WTC11 (cell line): ENCODE data around the gene LPGAT1. TPM values are rescaled to one million over a fixed set of nuclear protein-coding genes. Genes with fewer than 3 reads are reported as not detected.

Source experiments
- ATAC-seq: fragments of 200-7000 bp; cut with Tn5 transposase; 2 replicates; pipeline ENCODE4 v1.10.0; 2021; ENCODE audit warnings: mild to moderate bottlenecking, moderate library complexity
- CTCF ChIA-PET: fragments of 300-600 bp; sonication (Branson Sonifier 250); formaldehyde crosslinking; loops from one replicate; lab custom pipeline; 2021; ENCODE audit warnings: antibody characterized with exemption; lab: Charles Lee
- POLR2A ChIA-PET: fragments of 350-600 bp; sonication (Branson Sonifier 250); formaldehyde crosslinking; loops from one replicate; lab custom pipeline; 2021; ENCODE audit warnings: antibody characterized with exemption; lab: Charles Lee
- DNase-seq: peaks from one replicate; pipeline ENCODE4 v3.0.0; 2021; ENCODE audit warnings: low spot score
- H3K27ac Mint-ChIP-seq: 2 replicates; pipeline ENCODE4 v1.8.0; 2021; ENCODE audit warnings: mixed read lengths
- H3K27me3 Mint-ChIP-seq: 2 replicates; pipeline ENCODE4 v1.8.0; 2021; ENCODE audit warnings: low read depth, mild to moderate bottlenecking, moderate library complexity, mixed read lengths
- H3K36me3 Mint-ChIP-seq: 2 replicates; pipeline ENCODE4 v1.8.0; 2021; ENCODE audit warnings: mixed read lengths
- H3K4me1 Mint-ChIP-seq: 2 replicates; pipeline ENCODE4 v1.8.0; 2022; ENCODE audit warnings: mixed read lengths
- H3K4me3 Mint-ChIP-seq: 2 replicates; pipeline ENCODE4 v1.8.0; 2021; ENCODE audit warnings: mild to moderate bottlenecking, moderate library complexity, mixed read lengths
- H3K9me3 Mint-ChIP-seq: 2 replicates; pipeline ENCODE4 v1.8.0; 2021; ENCODE audit warnings: mixed read lengths
- ARID4B ChIP-seq: sonication (generic); formaldehyde crosslinking; IDR thresholded peaks from 2 replicates; pipeline ENCODE4 v1.8.0; 2023; ENCODE audit warnings: missing genetic modification reagents, mild to moderate bottlenecking, borderline replicate concordance
- ATF3 ChIP-seq: sonication (generic); formaldehyde crosslinking; conservative IDR thresholded peaks from 2 replicates; pipeline ENCODE4 v1.8.1; 2022; ENCODE audit warnings: mild to moderate bottlenecking, missing genetic modification reagents
- CDX4 ChIP-seq: fragments of 250-450 bp; sonication (Bioruptor Pico); IDR thresholded peaks from 2 replicates; pipeline ENCODE4 v1.9.0; 2021; ENCODE audit warnings: moderate library complexity, mild to moderate bottlenecking, inconsistent platforms, borderline replicate concordance
- KAT7 ChIP-seq: sonication (generic); formaldehyde crosslinking; IDR thresholded peaks from 2 replicates; pipeline ENCODE4 v1.8.1; 2023; ENCODE audit warnings: missing genetic modification reagents, mild to moderate bottlenecking, borderline replicate concordance
- MYBL2 ChIP-seq: sonication (generic); formaldehyde crosslinking; IDR thresholded peaks from 2 replicates; pipeline ENCODE4 v1.8.1; 2023; ENCODE audit warnings: mild to moderate bottlenecking, moderate library complexity, missing genetic modification reagents
- SMAD4 ChIP-seq: sonication (generic); formaldehyde crosslinking; IDR thresholded peaks from 2 replicates; pipeline ENCODE4 v1.8.0; 2022; ENCODE audit warnings: mild to moderate bottlenecking, missing genetic modification reagents
- SP1 ChIP-seq: sonication (generic); formaldehyde crosslinking; conservative IDR thresholded peaks from 2 replicates; pipeline ENCODE4 v1.8.1; 2022; ENCODE audit warnings: missing genetic modification reagents
- ZMAT4 ChIP-seq: fragments of 250-450 bp; sonication (Bioruptor Pico); IDR thresholded peaks from 2 replicates; pipeline ENCODE4 v1.9.0; 2021; ENCODE audit warnings: mild to moderate bottlenecking
- ZNF281 ChIP-seq: sonication (generic); formaldehyde crosslinking; IDR thresholded peaks from 2 replicates; pipeline ENCODE4 v1.8.0; 2023; ENCODE audit warnings: mild to moderate bottlenecking, missing genetic modification reagents
- ZNF317 ChIP-seq: sonication (generic); formaldehyde crosslinking; IDR thresholded peaks from 2 replicates; pipeline ENCODE4 v1.8.1; 2023; ENCODE audit warnings: low read depth, mild to moderate bottlenecking, moderate library complexity, missing genetic modification reagents, borderline replicate concordance
- ZNF396 ChIP-seq: fragments of 250-450 bp; sonication (Bioruptor Pico); IDR thresholded peaks from 2 replicates; pipeline ENCODE4 v1.8.0; 2021; ENCODE audit warnings: mild to moderate bottlenecking, moderate library complexity, borderline replicate concordance
- ZNF512 ChIP-seq: sonication (generic); formaldehyde crosslinking; IDR thresholded peaks from 2 replicates; pipeline ENCODE4 v1.8.1; 2022; ENCODE audit warnings: missing genetic modification reagents, borderline replicate concordance
- ZNF671 ChIP-seq: fragments of 250-450 bp; sonication (Bioruptor Pico); IDR thresholded peaks from 2 replicates; pipeline ENCODE4 v1.8.0; 2021; ENCODE audit warnings: mild to moderate bottlenecking
- total RNA-seq: library from RNA; stranded (reverse); gene quantifications from 3 replicates; pipeline ENCODE4 v1.2.3, GENCODE V29; 2021

The LPGAT1 gene
- total RNA-seq, 1 experiment from 2014 or later: 15.1 TPM

- no peaks in the 10 kb centered on the region for H3K36me3 Mint-ChIP-seq
- TF ChIP-seq ZNF512 (no peak), ZNF317 (no peak), ZNF281 (CRISPR knock-in tag) (no peak), MYBL2 (CRISPR knock-in tag) (no peak), CDX4 (CRISPR knock-in tag) (no peak), ATF3 (CRISPR knock-in tag) (no peak), ZMAT4 (CRISPR knock-in tag) (no peak), SP1 (CRISPR knock-in tag) (no peak), ZNF396 (CRISPR knock-in tag) (no peak), SMAD4 (no peak)
- no peak for DNase-seq
- no peak for ATAC-seq
- no peak overlapping the region for H3K27ac Mint-ChIP-seq
- ChIA-PET POLR2A (no interaction called here), CTCF (no interaction called here)
- peaks cover 4% of the 10 kb centered on the region; the same call in 1 of the 2 replicates for H3K9me3 Mint-ChIP-seq
- H3K4me1 Mint-ChIP-seq: peaks cover 3% of the 10 kb centered on the region
- no peak overlapping the region for H3K4me3 Mint-ChIP-seq
- H3K27me3 Mint-ChIP-seq: no peaks in the 10 kb centered on the region
Measured at GRCh38 chr1:211730347-211730746, 100.2 kb downstream of the LPGAT1 start.

GRCh38 chr1:211729238-211729637 lies 101.3 kb downstream of the LPGAT1 start:
- DNase-seq: no peak
- Mint-ChIP-seq H3K4me1 (no peaks in the 10 kb centered on the region), H3K27me3 (no peaks in the 10 kb centered on the region), H3K27ac (no peak overlapping the region), H3K36me3 (no peaks in the 10 kb centered on the region), H3K9me3 (peaks cover 4% of the 10 kb centered on the region; the same call in 1 of the 2 replicates), H3K4me3 (no peak overlapping the region)
- CTCF ChIA-PET: interaction anchor here (1.0 kb wide), 1 partner anchor 30 kb away, joined by 4 read pairs; no protein-coding TSS in a partner anchor
- TF ChIP-seq ARID4B: no peak
- TF ChIP-seq KAT7: no peak
- TF ChIP-seq ZNF671: no peak
- POLR2A ChIA-PET: no interaction called here
- no peak for ATAC-seq
